Motor neuron (in vitro differentiated cells): ENCODE data around the gene SMARCD3. TPM values are rescaled to one million over a fixed set of nuclear protein-coding genes. Genes with fewer than 3 reads are reported as not detected.

Source experiments
- ATAC-seq, 8 experiments: fragments of 200-7000 bp; cut with Tn5 transposase; replicated peaks in 6 of 8; 2 replicates each; pipeline ENCODE4 v1.8.0; 2021; ENCODE audit warnings: mild to moderate bottlenecking in 8 of 8, moderate library complexity in 8 of 8
- H3K27ac ChIP-seq, 2 donors: fragments of 250-450 bp; sonication (Bioruptor Pico); 2 replicates each; pipeline ENCODE4 v1.9.0; 2021; ENCODE audit warnings: antibody characterized with exemption in 2 of 2, mild to moderate bottlenecking in 2 of 2, moderate library complexity in 1 of 2
- H3K4me1 ChIP-seq, 2 donors: fragments of 250-450 bp; sonication (Bioruptor Pico); replicated peaks in 1 of 2; 2 replicates each; pipeline ENCODE4 v1.6.1; 2021; ENCODE audit warnings: antibody characterized with exemption in 2 of 2, mild to moderate bottlenecking in 2 of 2, moderate library complexity in 1 of 2
- H3K4me3 ChIP-seq, 5 donors: fragments of 250-450 bp; sonication (Bioruptor Pico); 2 replicates each; pipeline ENCODE4 v1.9.0; 2021; ENCODE audit warnings: antibody characterized with exemption in 5 of 5, mild to moderate bottlenecking in 5 of 5, moderate library complexity in 4 of 5
- WGBS, 10 experiments: fragments of 450-650 bp; shearing (Covaris generic); methylation state at CpG; one replicate each; pipeline ENCODE4 v1.0.0; 2022; 5-methylcytosine and 5-hydroxymethylcytosine counted together
- in situ Hi-C, 9 experiments: fragments of 400-800 bp; cut with MboI; loops; one replicate each; pipeline ENCODE4 v1.15.0; 2021; ENCODE audit warnings: low sequenced_read_pairs in 9 of 9, low pct_unique_long_range_greater_than_20kb in 2 of 9; ENCODE audit not compliant: unreplicated experiment in 9 of 9
- total RNA-seq, 8 experiments: library from RNA; unstranded; fragments of 300-600 nt; gene quantifications; 2 replicates each; pipeline versions ENCODE4 v1.2.3 to v1.2.4, GENCODE V29; 2022

Gene SMARCD3
- total RNA-seq: 10 to 100 TPM; 12.8 to 88.7 (median 35.0) TPM

DNA sequence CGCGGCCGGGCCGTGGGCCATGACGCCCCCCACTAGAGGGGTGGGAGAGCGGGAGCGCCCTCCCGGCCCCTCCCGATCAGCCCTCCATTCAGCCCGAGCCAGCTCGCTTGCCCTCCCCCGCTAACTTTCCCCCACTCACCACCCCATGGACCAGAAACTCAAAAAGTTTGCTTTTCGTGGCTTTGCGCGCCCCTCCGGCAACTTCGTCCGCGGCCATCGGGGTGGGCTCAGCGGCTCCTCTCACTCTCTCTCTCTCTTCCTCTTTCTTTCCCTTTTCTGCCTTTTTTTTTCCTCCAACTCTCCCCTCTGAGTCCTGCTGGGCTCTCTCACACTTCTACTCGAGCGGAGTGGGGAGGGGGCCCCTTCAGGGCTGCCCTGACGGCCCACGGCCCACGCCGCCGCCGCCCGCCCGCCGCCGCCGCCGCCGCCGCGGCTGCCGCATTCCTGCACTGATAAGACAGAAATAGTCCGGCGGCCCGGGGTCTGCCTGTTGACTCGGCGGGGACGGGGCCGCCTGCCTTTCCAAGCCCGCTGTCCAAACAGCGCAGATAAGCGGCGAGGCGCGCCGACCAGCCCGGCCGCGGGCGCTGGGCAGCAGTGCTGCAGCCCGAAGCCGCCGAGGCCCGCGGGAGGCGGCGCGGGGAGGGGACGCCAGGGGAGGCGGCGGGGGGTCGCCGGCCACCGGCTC, at the start of gene SMARCD3:
SMARCD3 (minus strand) TSS at position 349 of the 688 bp plus-strand sequence; CDS start at position 217, 132 bp downstream.
- peak; percentile 13 to 39 (median 30) for ATAC-seq
- Histone ChIP-seq H3K4me3 (peak within 1 kb of the TSS; percentile 35 to 62 (median 46)), H3K27ac (peak within 1 kb of the TSS; percentile 18 to 88), H3K4me1 (peaks cover 81 to 83% of the 10 kb centered on the region in 2 donors)
- WGBS, 10 experiments: 0% methylated on average over 3 of the region's 71 CpGs; no CpG with 5 or more reads in 9 of the 10 experiments
- in situ Hi-C loops: no loop called here

GRCh38 chr7:151296202-151296992, 47.9 kb upstream of the SMARCD3 start:
- Histone ChIP-seq H3K27ac (no peak overlapping the region), H3K4me3 (no peak overlapping the region), H3K4me1 (no peaks in the 10 kb centered on the region)
- in situ Hi-C loops: no loop called here
- ATAC-seq: no peak
- 0 to 60% (median 25%) methylated on average over 2 to 3 of the region's 3 CpGs; no CpG with 5 or more reads in 2 of the 10 experiments for WGBS, 10 experiments

DNA sequence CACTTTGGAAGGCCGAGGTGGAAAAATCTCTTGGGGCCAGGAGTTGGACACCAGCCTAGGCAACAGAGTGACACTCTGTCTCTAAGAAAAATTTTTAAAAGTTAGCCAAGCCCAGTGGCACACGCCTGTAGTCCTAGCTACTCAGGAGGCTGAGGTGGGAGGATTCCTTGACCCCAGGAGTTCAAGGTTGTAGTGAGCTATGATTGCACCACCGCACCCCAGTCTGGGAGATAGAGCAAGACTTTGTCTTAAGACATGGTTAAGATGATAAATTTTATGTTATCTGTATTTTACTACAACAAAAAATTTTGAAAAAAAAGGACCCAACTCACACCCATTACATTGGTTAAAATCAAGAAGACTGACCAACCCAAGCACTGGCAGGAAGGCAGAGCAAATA, 44.4 kb upstream of the SMARCD3 start:
- Histone ChIP-seq H3K4me1 (no peaks in the 10 kb centered on the region), H3K4me3 (no peak overlapping the region), H3K27ac (no peak overlapping the region)
- ATAC-seq: no peak
- in situ Hi-C loops: no loop called here
- 60 to 100% (median 80%) methylated on average over 1 to 3 of the region's 3 CpGs; no CpG with 5 or more reads in 6 of the 10 experiments for WGBS, 10 experiments

GRCh38 chr7:151291206-151291605, 42.7 kb upstream of the SMARCD3 start:
- in situ Hi-C loops: no loop called here
- no peaks in the 10 kb centered on the region for H3K4me1 ChIP-seq
- no peak for ATAC-seq
- no peak overlapping the region for H3K27ac ChIP-seq
- 17 to 83% (median 59%) methylated on average over 1 to 2 of the region's 2 CpGs; no CpG with 5 or more reads in 4 of the 10 experiments for WGBS, 10 experiments
- H3K4me3 ChIP-seq: no peak overlapping the region

GRCh38 chr7:151290355-151290760, 41.9 kb upstream of the SMARCD3 start:
- no peaks in the 10 kb centered on the region for H3K4me1 ChIP-seq
- no peak overlapping the region for H3K27ac ChIP-seq
- 9 to 83% (median 50%) methylated on average over 1 to 4 of the region's 4 CpGs for WGBS, 10 experiments
- no peak for ATAC-seq
- no peak overlapping the region for H3K4me3 ChIP-seq
- in situ Hi-C loops: no loop called here

- no peak overlapping the region for H3K4me3 ChIP-seq
- ATAC-seq: no peak
- in situ Hi-C loops: no loop called here
- 0 to 75% (median 50%) methylated on average over 1 to 2 of the region's 2 CpGs; no CpG with 5 or more reads in 2 of the 10 experiments for WGBS, 10 experiments
- H3K27ac ChIP-seq: no peak overlapping the region
- no peaks in the 10 kb centered on the region for H3K4me1 ChIP-seq
These were observed 41.4 kb upstream of the SMARCD3 start for GRCh38 chr7:151289891-151290290.

DNA sequence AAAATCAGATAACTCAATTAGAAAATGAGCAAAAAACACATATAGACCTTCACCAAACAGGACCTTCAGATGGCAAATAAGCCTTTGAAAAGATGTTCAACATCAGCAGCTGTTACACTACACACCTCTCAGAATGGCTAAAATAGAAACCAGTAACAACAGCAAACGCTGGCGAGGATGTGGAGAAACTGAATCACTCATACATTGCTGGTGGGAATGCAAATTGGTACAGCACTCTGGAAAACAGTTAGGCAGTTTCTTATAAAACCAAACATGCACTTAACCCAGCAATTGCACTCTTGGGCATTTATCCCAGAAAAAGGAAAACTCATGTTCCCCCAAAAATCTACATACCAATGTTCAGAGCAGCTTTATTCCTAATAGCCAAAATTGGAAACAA, 37.7 kb upstream of the SMARCD3 start:
- in situ Hi-C loops: no loop called here

GRCh38 chr7:151283302-151283701, 34.8 kb upstream of the SMARCD3 start:
- Histone ChIP-seq H3K4me3 (no peak overlapping the region), H3K27ac (no peak overlapping the region), H3K4me1 (peaks cover 0 to 9% of the 10 kb centered on the region in 2 donors)
- WGBS, 10 experiments: 61 to 100% (median 89%) methylated on average over 1 to 2 of the region's 2 CpGs
- in situ Hi-C loops: no loop called here
- no peak for ATAC-seq

More for the DNA sequence above, 37.7 kb upstream of the SMARCD3 start:
- H3K27ac ChIP-seq: no peak overlapping the region
- ATAC-seq: peak in 2 of 8 experiments; percentile 63 to 70
- no peak overlapping the region for H3K4me3 ChIP-seq
- H3K4me1 ChIP-seq: peaks cover 0 to 2% of the 10 kb centered on the region in 2 donors
- 18 to 100% (median 60%) methylated on average over 1 to 2 of the region's 2 CpGs; no CpG with 5 or more reads in 4 of the 10 experiments for WGBS, 10 experiments

DNA sequence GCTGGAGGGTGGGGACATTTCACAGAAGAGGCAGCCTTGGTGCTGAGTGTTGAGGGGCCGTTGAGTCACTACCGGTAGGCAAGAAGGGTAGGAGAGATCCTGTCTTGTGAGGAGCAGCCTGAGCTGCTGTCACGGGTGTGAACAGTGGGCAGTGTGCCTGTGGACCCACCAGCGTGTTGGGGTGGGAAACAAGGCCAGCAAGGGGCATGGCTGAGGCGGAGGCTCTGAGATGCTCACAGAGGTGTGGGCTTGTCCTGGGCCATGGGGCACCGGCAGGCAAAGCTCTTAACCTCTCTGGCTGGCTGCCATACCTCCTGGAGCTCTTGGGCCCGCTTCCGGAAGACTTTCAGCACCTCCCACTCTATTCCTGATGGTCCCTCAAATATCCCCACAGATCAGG, 33.6 kb upstream of the SMARCD3 start:
- 21 to 97% (median 60%) methylated on average over 1 to 7 of the region's 8 CpGs; no CpG with 5 or more reads in 5 of the 10 experiments for WGBS, 10 experiments
- H3K4me3 ChIP-seq: no peak overlapping the region
- no peak for ATAC-seq
- H3K27ac ChIP-seq: no peak overlapping the region
- peaks cover 0 to 9% of the 10 kb centered on the region in 2 donors for H3K4me1 ChIP-seq
- in situ Hi-C loops: no loop called here

GRCh38 chr7:151281686-151282085, 33.2 kb upstream of the SMARCD3 start:
- H3K27ac ChIP-seq: no peak overlapping the region
- no peak overlapping the region for H3K4me3 ChIP-seq
- 9 to 80% (median 43%) methylated on average over 1 to 4 of the region's 6 CpGs; no CpG with 5 or more reads in 3 of the 10 experiments for whole genome bisulfite sequencing, 10 experiments
- in situ Hi-C loops: no loop called here
- ATAC-seq: no peak
- H3K4me1 ChIP-seq: peaks cover 0 to 9% of the 10 kb centered on the region in 2 donors

DNA sequence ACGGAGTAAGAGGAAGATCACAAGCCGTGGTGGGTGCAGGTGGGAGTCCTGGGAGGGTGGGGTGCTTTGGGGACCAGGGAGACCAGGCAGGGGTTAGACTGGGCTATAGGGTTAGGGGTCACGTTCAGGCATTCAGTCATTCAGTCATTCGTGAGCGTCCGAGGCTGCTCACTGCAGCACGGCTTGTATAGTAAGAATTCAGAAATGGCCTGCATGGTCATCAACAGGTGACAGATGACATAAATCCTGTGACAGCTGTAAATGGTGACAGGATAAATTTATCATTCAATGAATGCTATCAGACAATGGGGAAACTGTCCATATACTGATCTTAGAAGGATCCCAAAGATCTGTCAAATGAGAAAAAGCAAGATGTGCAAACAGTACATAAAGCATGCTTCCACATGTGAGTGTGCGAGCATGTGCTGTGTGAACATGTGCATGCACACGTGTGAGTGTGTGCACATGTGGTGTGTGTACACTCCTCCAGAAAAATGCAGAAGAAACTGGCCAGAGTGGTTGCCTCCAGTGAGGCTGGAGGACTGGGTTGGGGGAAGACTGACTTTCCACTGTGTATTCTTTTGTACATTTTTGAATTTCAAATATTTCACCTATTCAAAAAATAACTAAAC, 32.0 kb upstream of the SMARCD3 start:
- Histone ChIP-seq H3K4me3 (no peak overlapping the region), H3K4me1 (peaks cover 0 to 12% of the 10 kb centered on the region in 2 donors), H3K27ac (no peak overlapping the region)
- no peak for ATAC-seq
- in situ Hi-C loops: no loop called here
- WGBS, 10 experiments: 40 to 100% (median 82%) methylated on average over 1 to 6 of the region's 9 CpGs; no CpG with 5 or more reads in 2 of the 10 experiments

GRCh38 chr7:151279868-151280267, 31.4 kb upstream of the SMARCD3 start:
- H3K4me1 ChIP-seq: peaks cover 0 to 12% of the 10 kb centered on the region in 2 donors
- no peak overlapping the region for H3K4me3 ChIP-seq
- in situ Hi-C loops: no loop called here
- 80% methylated on average over 1 to 2 of the region's 5 CpGs; no CpG with 5 or more reads in 8 of the 10 experiments for WGBS, 10 experiments
- H3K27ac ChIP-seq: no peak overlapping the region
- ATAC-seq: no peak

DNA sequence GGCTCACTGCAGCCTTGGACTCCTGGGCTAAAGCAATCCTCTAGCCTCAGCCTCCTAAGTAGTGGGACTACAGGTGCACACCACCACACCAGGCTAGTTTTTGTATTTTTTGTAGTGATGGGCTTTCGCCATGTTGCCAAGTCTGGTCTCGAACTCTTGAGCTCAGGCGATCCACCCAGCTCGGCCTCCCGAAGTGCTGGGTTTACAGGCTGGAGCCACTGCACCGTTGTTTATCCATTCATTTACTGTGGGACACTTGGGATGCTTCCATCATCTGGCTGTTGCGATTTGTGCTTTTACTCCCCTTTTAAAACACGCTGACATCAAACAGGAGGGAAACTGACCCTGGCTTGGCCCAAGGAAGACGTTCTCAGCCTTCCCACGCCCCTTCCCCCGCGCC, 30.5 kb upstream of the SMARCD3 start:
- 50 to 95% (median 80%) methylated on average over 2 to 10 of the region's 12 CpGs; no CpG with 5 or more reads in 3 of the 10 experiments for WGBS, 10 experiments
- H3K4me3 ChIP-seq: no peak overlapping the region
- H3K4me1 ChIP-seq: peaks cover 0 to 12% of the 10 kb centered on the region in 2 donors
- no peak for ATAC-seq
- H3K27ac ChIP-seq: no peak overlapping the region
- in situ Hi-C loops: no loop called here
